Osteoblast (primary cell): ENCODE data around the gene NCS1. TPM values are rescaled to one million over a fixed set of nuclear protein-coding genes. Genes with fewer than 3 reads are reported as not detected.

Experiments
- DNase-seq: peaks from one replicate; pipeline ENCODE4 v3.0.0; 2011; ENCODE audit warnings: low spot score, mixed read lengths; ENCODE audit not compliant: insufficient read length; ENCODE audit errors: missing footprints
- H2AFZ ChIP-seq: 2 replicates; pipeline ENCODE4 v1.6.0; 2011; ENCODE audit warnings: mild to moderate bottlenecking, low read length
- H3K27ac ChIP-seq: 2 replicates; pipeline ENCODE4 v1.5.1; 2011; ENCODE audit warnings: mild to moderate bottlenecking, low read depth, low read length, moderate library complexity
- H3K27me3 ChIP-seq: 2 replicates; pipeline ENCODE4 v1.6.0; 2012; ENCODE audit warnings: mild to moderate bottlenecking, control low read depth, inconsistent platforms, low read length, moderate library complexity; ENCODE audit not compliant: insufficient read depth
- H3K36me3 ChIP-seq: 2 replicates; pipeline ENCODE4 v1.5.1; 2011; ENCODE audit warnings: mild to moderate bottlenecking, low read length, control low read depth, moderate library complexity; ENCODE audit not compliant: insufficient read depth
- H3K4me1 ChIP-seq: 2 replicates; pipeline ENCODE4 v1.5.1; 2011; ENCODE audit warnings: mild to moderate bottlenecking, low read length, control low read depth, moderate library complexity; ENCODE audit not compliant: insufficient read depth
- H3K4me2 ChIP-seq: 2 replicates; pipeline ENCODE4 v1.6.0; 2011; ENCODE audit warnings: mild to moderate bottlenecking, low read length; ENCODE audit not compliant: insufficient read depth
- H3K4me3 ChIP-seq: fragments of 200-600 bp; sonication (generic); 3 replicates; pipeline ENCODE4 v1.5.1; 2012; ENCODE audit warnings: mild to moderate bottlenecking, low read length, inconsistent platforms; ENCODE audit not compliant: insufficient read depth
- H3K79me2 ChIP-seq: 2 replicates; pipeline ENCODE4 v1.6.0; 2012; ENCODE audit warnings: mild to moderate bottlenecking, low read length, control low read depth, inconsistent platforms; ENCODE audit not compliant: insufficient read depth
- H3K9me3 ChIP-seq: 2 replicates; pipeline ENCODE4 v1.5.1; 2011; ENCODE audit warnings: low read depth, low read length, control low read depth
- H4K20me1 ChIP-seq: 2 replicates; pipeline ENCODE4 v1.6.0; 2012; ENCODE audit warnings: mild to moderate bottlenecking, low read length, control low read depth; ENCODE audit not compliant: insufficient read depth
- total RNA-seq: library from RNA; depleted of rRNA; stranded (reverse); fragments of >200 nt; gene quantifications from 2 replicates; pipeline ENCODE4 v1.2.3, GENCODE V29; 2012
- TF ChIP-seq, protein P1 (sequence below): IDR thresholded peaks from 2 replicates; pipeline ENCODE4 v1.5.1; 2011; ENCODE audit warnings: mild to moderate bottlenecking, low read depth, low read length, moderate library complexity; ENCODE audit errors: extremely low read depth

The NCS1 gene
- total RNA-seq, 1 donor: 49.9 TPM

DNA sequence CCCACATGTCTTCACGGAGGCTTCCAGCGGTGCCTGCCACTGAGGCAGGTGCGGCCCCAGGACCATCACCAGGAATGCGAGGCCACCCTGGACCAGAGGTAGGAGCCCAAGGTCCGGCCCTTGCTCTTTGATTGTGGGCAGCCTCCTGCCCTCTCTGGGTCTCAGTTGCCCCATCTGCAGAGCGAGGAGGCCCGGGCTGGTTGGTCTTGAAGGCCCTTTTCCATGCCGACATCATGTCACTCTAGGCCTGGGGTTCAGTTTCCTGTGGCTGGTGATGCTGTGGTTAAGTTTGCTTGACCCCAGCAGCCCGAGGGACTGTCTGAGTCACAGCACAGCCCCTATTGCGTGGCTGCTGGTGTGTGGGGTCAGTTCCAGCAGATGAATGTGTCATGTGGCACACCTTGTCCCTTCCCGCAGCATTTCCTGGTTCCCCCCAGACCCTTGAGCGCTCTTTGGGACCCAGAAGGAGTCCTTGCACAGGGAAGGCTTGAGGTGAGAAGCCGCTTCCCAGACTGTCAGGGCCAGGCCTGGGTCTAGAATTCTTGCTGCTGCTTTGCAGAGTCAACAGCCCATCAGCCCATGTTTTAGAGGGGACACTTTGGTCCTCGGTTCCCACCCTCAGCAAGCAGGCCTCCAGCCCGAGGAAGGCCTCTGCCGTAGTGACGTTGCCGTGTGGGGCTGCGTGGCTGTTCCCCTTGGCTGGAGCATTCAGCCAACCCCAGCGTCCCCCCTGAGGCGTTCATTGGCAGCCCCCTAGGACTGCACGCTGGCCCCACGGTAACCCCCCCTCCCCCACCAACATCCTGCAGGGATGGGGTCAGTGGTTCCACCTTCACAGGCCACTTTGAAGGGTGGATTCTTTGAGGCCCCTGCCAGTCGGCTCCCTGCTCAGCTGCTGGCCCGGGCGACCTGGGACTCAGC is 62.4 kb downstream of the NCS1 start:
- peaks cover 18% of the 10 kb centered on the region for H3K36me3 ChIP-seq
- no peak overlapping the region for H2AFZ ChIP-seq
- H3K27me3 ChIP-seq: no peaks in the 10 kb centered on the region
- H4K20me1 ChIP-seq: peaks cover 3% of the 10 kb centered on the region
- no peak overlapping the region for H3K4me3 ChIP-seq
- peak; percentile 80 for DNase-seq
- peaks cover 5% of the 10 kb centered on the region for H3K4me1 ChIP-seq
- TF ChIP-seq, protein P1, sequence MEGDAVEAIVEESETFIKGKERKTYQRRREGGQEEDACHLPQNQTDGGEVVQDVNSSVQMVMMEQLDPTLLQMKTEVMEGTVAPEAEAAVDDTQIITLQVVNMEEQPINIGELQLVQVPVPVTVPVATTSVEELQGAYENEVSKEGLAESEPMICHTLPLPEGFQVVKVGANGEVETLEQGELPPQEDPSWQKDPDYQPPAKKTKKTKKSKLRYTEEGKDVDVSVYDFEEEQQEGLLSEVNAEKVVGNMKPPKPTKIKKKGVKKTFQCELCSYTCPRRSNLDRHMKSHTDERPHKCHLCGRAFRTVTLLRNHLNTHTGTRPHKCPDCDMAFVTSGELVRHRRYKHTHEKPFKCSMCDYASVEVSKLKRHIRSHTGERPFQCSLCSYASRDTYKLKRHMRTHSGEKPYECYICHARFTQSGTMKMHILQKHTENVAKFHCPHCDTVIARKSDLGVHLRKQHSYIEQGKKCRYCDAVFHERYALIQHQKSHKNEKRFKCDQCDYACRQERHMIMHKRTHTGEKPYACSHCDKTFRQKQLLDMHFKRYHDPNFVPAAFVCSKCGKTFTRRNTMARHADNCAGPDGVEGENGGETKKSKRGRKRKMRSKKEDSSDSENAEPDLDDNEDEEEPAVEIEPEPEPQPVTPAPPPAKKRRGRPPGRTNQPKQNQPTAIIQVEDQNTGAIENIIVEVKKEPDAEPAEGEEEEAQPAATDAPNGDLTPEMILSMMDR: no peak
- H3K4me2 ChIP-seq: no peak overlapping the region
- no peaks in the 10 kb centered on the region for H3K79me2 ChIP-seq
- H3K9me3 ChIP-seq: no peaks in the 10 kb centered on the region
- no peak overlapping the region for H3K27ac ChIP-seq

DNA sequence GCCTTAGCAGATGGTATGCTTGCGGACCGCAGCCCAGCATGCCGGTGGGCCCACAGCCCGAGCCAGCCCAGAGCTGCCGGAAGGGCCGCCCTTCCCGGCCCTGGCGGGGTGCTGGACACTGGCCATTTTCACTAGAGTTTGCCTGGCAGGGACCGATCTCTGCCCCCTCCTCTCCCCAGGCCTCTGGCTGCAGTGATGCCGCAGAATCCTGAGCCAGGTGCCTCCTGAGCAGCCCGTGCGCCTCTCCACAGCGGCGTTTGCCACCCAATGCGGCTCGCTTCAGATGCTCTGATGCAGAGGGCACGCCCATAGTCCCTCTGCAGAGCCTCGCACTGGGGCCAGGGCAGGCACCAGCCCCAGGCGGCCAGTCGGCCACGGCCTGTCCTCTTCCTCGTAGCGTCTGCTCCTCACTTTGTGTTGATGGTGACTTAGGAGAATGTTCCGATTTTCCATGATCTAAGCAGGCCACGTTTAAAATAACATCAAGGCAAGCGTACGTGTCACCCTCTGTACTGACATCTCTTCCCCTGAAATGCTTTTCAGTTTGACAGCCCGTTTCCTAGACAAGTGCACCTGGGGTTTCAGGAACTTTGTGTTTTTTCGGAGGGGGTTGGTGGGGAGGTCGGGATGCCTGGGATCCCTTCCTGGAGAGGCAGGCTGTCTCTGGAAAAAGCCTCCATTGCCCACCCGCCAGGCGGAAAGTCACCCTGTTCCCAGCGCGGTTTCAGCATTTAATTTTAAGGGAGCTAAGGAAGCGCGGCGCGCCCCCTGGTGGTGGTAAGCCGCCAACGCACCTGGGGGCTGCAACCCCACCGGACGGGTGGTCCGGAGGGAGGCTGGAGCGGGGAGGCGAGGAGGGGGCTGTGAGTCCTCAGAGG is 63.6 kb downstream of the NCS1 start:
- Histone ChIP-seq H3K36me3 (peaks cover 18% of the 10 kb centered on the region), H3K4me2 (peak overlapping the region; percentile 12), H3K27ac (no peak overlapping the region), H4K20me1 (peaks cover 6% of the 10 kb centered on the region), H3K79me2 (no peaks in the 10 kb centered on the region), H2AFZ (no peak overlapping the region), H3K9me3 (no peaks in the 10 kb centered on the region), H3K4me3 (no peak overlapping the region), H3K27me3 (no peaks in the 10 kb centered on the region), H3K4me1 (peaks cover 15% of the 10 kb centered on the region)
- DNase-seq: peak; percentile 93
- TF ChIP-seq, protein P1: peak; percentile 90

DNA sequence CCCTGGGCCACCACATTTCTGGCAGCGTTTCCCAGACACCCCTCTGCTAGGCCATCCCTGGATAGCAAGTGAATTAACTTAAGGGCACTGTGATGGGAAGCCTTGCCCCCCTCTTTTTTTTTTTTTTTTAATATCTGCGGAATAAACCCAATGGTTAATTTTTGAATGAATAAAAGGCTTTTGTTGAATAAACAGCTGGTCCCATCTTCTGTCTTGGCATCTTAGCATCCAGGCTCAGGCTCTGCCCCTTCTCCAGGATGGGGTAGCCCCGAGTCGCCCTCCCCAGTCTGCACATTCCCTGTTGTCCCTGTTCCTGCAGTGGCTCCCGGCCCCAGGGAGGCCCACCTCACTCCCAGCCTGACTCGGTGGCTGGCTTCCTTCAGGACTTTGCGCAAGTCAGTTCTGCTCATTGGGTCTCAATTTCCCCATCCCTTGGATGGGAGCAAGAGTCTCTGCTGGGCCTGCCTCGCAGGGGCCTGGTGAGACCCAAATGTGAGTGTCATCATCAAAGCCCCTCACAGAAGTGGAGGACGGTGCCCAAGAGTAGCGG is 64.3 kb downstream of the NCS1 start:
- H3K4me1 ChIP-seq: peaks cover 15% of the 10 kb centered on the region
- no peaks in the 10 kb centered on the region for H3K9me3 ChIP-seq
- no peak overlapping the region for H3K27ac ChIP-seq
- no peak for DNase-seq
- H2AFZ ChIP-seq: no peak overlapping the region
- TF ChIP-seq, protein P1: peak; percentile 10
- no peaks in the 10 kb centered on the region for H3K27me3 ChIP-seq
- peaks cover 6% of the 10 kb centered on the region for H4K20me1 ChIP-seq
- no peak overlapping the region for H3K4me2 ChIP-seq
- no peak overlapping the region for H3K4me3 ChIP-seq
- peaks cover 18% of the 10 kb centered on the region for H3K36me3 ChIP-seq
- H3K79me2 ChIP-seq: no peaks in the 10 kb centered on the region
